DOHH2 (cell line): Measurements from ENCODE around the gene ZSCAN2.
"Not testable (repeated sequence)": the region's sequence is repeated elsewhere in the genome, so short reads cannot be mapped to it uniquely, and the experiment has no call there.

Experiments used
- H3F3A ChIP-seq: fragments of 200-600 bp; sonication (generic), shearing (Covaris generic); 2 replicates; pipeline ENCODE4 v1.6.0; 2016; ENCODE audit warnings: antibody characterized with exemption, mild to moderate bottlenecking; ENCODE audit not compliant: control insufficient read depth, insufficient read depth
- H3K27ac ChIP-seq: fragments of 200-600 bp; sonication (generic); 2 replicates; pipeline ENCODE4 v1.5.1; 2014; ENCODE audit warnings: low read depth, mild to moderate bottlenecking, low read length, moderate library complexity
- H3K27me3 ChIP-seq: fragments of 200-600 bp; sonication (generic); 2 replicates; pipeline ENCODE4 v1.6.1; 2014; ENCODE audit warnings: mild to moderate bottlenecking, low read length, mixed read lengths; ENCODE audit not compliant: control insufficient read depth
- H3K36me3 ChIP-seq: fragments of 200-600 bp; sonication (generic); 2 replicates; pipeline ENCODE4 v1.6.1; 2014; ENCODE audit warnings: mild to moderate bottlenecking, low read length, moderate library complexity, mixed read lengths; ENCODE audit not compliant: control insufficient read depth
- H3K4me1 ChIP-seq: fragments of 200-600 bp; sonication (generic); 2 replicates; pipeline ENCODE4 v1.6.1; 2014; ENCODE audit warnings: mild to moderate bottlenecking, low read length, mixed read lengths; ENCODE audit not compliant: control insufficient read depth
- H3K4me2 ChIP-seq: fragments of 200-600 bp; sonication (generic); 2 replicates; pipeline ENCODE4 v1.6.0; 2014; ENCODE audit warnings: mild to moderate bottlenecking, low read length, moderate library complexity
- H3K4me3 ChIP-seq: fragments of 200-600 bp; sonication (generic); 2 replicates; pipeline ENCODE4 v1.5.1; 2014; ENCODE audit warnings: mild to moderate bottlenecking, low read length, mixed read lengths
- H3K79me2 ChIP-seq: fragments of 200-600 bp; sonication (generic); 2 replicates; pipeline ENCODE4 v1.6.1; 2014; ENCODE audit warnings: mild to moderate bottlenecking, low read length, mixed read lengths; ENCODE audit not compliant: control insufficient read depth
- H3K9me2 ChIP-seq: fragments of 200-600 bp; sonication (generic); replicated peaks from 2 replicates; pipeline ENCODE4 v1.6.1; 2014; ENCODE audit warnings: mild to moderate bottlenecking, low read length, mixed read lengths; ENCODE audit not compliant: control insufficient read depth
- H3K9me3 ChIP-seq: fragments of 200-600 bp; sonication (generic); 2 replicates; pipeline ENCODE4 v1.6.1; 2014; ENCODE audit warnings: antibody characterized with exemption, low read length, mixed read lengths; ENCODE audit not compliant: control insufficient read depth, insufficient read depth
- H4K20me1 ChIP-seq: fragments of 200-600 bp; sonication (generic); 2 replicates; pipeline ENCODE4 v1.6.0; 2014; ENCODE audit warnings: low read depth, mild to moderate bottlenecking, antibody characterized with exemption, low read length, moderate library complexity; ENCODE audit not compliant: control insufficient read depth, insufficient read depth
- CTCF ChIP-seq: fragments of 200-600 bp; sonication (generic); IDR thresholded peaks from one replicate; pipeline ENCODE4 v1.5.1; 2014; ENCODE audit warnings: antibody characterized with exemption, mild to moderate bottlenecking, low read depth, low read length; ENCODE audit not compliant: poor library complexity, severe bottlenecking
- EZH2phosphoT487 ChIP-seq: fragments of 200-600 bp; sonication (generic); IDR thresholded peaks from 2 replicates; pipeline ENCODE4 v1.6.1; 2017; ENCODE audit warnings: borderline replicate concordance, mild to moderate bottlenecking, antibody characterized with exemption, low read length, moderate library complexity, mixed read lengths

Gene ZSCAN2

DNA sequence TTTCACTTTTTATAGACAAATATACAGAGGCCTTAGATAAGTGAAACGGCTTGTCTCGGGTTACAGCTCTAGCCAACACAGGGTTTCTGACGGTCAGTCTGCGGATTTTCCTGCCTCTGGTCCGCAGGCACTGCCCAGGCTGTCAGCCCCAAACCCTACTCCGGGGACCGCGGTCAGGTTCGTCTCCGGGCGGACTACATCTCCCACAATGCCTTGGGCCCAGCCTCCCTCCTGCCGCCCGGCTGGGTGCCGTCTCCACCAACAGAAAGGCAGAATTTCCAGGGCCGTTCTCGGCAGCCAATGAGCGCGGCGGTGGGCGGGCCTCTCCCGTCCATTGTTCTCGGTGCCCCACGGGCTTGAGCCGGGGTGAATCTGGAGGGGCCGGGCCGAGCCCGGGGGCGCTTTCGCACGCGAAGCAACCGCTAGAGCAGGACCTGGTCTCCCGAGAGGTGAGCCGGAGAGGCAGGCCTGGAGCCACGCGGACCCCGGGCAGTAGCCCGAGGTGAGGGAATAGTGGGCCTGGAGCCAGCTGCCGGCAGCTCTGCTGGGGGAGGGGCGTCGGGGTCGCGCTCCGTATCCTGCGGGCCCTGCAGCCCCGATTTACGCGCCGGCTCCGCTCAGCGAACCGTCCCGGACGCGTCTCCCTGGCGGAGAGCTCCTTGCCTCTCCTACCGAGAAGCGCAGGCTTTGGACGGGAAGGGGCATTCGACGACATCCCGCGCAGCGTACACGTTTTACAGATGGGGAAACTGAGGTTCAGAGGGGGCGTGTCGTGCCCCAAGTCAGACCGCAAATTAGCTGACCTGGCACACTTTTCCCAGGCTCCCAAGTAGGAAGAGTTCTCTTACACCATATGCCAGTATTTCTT, at the start of gene ZSCAN2:
TSS of gene ZSCAN2 (plus strand) at position 323 of the 868 bp plus-strand sequence. CDS start 2,919 bp downstream, outside the sequence.
- TF ChIP-seq EZH2phosphoT487, result no peak
- TF ChIP-seq CTCF, result no peak
- Histone ChIP-seq H4K20me1 (no peaks in the 10 kb centered on the region), H3K4me2 (peak within 1 kb of the TSS; percentile 78), H3K36me3 (peaks cover 18% of the 10 kb centered on the region), H3K9me2 (no peaks in the 10 kb centered on the region), H3K27ac (0 out of 2 replicates have a peak within 1 kb of the TSS, but pooled peaks have one; percentile 21), H3K9me3 (no peaks in the 10 kb centered on the region), H3K4me1 (peaks cover 61% of the 10 kb centered on the region), H3F3A (0 out of 2 replicates have a peak, but pooled peaks cover 2% of the 10 kb centered on the region), H3K4me3 (peak within 1 kb of the TSS; percentile 94), H3K27me3 (no peaks in the 10 kb centered on the region), H3K79me2 (peaks cover 6% of the 10 kb centered on the region)

DNA sequence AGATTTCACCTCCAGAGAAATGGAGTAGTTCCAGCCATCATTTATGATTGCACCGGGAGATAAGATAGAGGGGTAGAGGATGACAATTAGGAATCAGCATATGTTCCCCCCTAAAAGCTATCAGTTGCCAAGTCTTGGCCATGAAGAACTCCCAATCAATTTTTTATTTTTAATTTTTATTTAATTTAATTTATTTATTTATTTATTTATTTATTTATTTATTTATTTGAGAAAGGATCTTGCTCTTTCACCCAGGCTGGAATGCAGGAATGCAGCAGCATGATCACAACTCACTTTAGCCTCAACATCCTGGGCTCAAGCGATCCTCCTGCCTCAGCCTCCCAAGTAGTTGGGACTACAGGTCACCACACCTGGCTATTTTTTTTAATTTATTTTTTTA, 49.2 kb upstream of the ZSCAN2 start:
- not testable (repeated sequence) for H3K36me3 ChIP-seq, H3K27ac ChIP-seq, H3K9me2 ChIP-seq, H3K4me2 ChIP-seq, H4K20me1 ChIP-seq, H3K9me3 ChIP-seq, H3K27me3 ChIP-seq, H3K4me3 ChIP-seq, H3F3A ChIP-seq, H3K4me1 ChIP-seq, H3K79me2 ChIP-seq

DNA sequence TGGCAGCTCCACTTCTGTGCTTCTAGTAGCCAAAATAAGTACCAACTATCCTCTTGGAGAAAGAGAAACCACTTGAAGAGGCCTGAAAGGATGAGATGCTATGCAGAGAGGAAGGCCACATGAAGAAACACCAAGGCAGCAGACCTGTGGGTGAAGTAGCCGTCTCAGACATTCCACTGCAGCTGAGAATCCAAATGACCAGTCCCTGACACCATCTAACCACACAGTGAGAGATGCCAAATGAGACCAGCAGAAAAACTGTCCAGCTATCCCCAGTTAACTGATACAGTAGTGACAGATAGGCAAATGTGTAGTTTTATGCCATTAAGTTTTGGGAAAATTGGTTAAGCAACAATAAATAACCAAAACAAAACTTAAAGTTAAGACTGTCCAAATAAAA, 47.9 kb upstream of the ZSCAN2 start:
- Histone ChIP-seq H3K27ac (no peak overlapping the region), H3K79me2 (no peaks in the 10 kb centered on the region), H3K4me3 (no peak overlapping the region), H3K9me3 (no peaks in the 10 kb centered on the region), H3K4me2 (no peak overlapping the region), H3K4me1 (no peaks in the 10 kb centered on the region), H3F3A (no peaks in the 10 kb centered on the region), H4K20me1 (no peaks in the 10 kb centered on the region), H3K27me3 (no peaks in the 10 kb centered on the region), H3K36me3 (no peaks in the 10 kb centered on the region), H3K9me2 (no peaks in the 10 kb centered on the region)
- no peak for TF ChIP-seq CTCF
- no peak for TF ChIP-seq EZH2phosphoT487

DNA sequence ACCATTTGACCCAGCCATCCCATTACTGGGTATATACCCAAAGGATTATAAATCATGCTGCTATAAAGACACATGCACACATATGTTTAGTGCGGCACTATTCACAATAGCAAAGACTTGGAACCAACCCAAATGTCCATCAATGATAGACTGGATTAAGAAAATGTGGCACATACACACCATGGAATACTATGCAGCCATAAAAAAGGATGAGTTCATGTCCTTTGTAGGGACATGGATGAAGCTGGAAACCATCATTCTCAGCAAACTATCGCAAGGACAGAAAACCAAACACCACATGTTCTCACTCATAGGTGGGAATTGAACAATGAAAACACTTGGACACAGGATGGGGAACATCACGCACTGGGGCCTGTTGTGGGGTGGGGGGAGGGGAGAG, 44.1 kb upstream of the ZSCAN2 start:
- not testable (repeated sequence) for H3K4me1 ChIP-seq, H3K36me3 ChIP-seq, H3F3A ChIP-seq, H3K9me3 ChIP-seq, H3K79me2 ChIP-seq, H4K20me1 ChIP-seq, H3K4me2 ChIP-seq, H3K4me3 ChIP-seq, H3K27ac ChIP-seq, H3K27me3 ChIP-seq, H3K9me2 ChIP-seq

- not testable (repeated sequence) for H3F3A ChIP-seq, H3K9me3 ChIP-seq, H3K36me3 ChIP-seq, H3K79me2 ChIP-seq, H3K9me2 ChIP-seq, H3K27ac ChIP-seq, H3K4me2 ChIP-seq, H3K27me3 ChIP-seq, H4K20me1 ChIP-seq, H3K4me3 ChIP-seq
- H3K4me1 ChIP-seq, result peaks cover 12% of the 10 kb centered on the region
Measured at GRCh38 chr15:84568021-84568420, 32.8 kb upstream of the ZSCAN2 start.
